Choroid plexus epithelial cell (primary cell): Measurements from ENCODE around the gene MET.

Experiments
- DNase-seq: peaks from one replicate; pipeline ENCODE4 v3.0.0-alpha.2; 2010; ENCODE audit warnings: low read depth
- H3K4me3 ChIP-seq: 2 replicates; pipeline ENCODE4 v1.5.1; 2011; ENCODE audit warnings: low read depth, mild to moderate bottlenecking, control low read depth, low read length, moderate library complexity
- CTCF ChIP-seq: conservative IDR thresholded peaks from 2 replicates; pipeline ENCODE4 v1.5.1; 2011; ENCODE audit warnings: low read depth, mild to moderate bottlenecking, control low read depth, inconsistent platforms, low read length, moderate library complexity

MET gene

DNA sequence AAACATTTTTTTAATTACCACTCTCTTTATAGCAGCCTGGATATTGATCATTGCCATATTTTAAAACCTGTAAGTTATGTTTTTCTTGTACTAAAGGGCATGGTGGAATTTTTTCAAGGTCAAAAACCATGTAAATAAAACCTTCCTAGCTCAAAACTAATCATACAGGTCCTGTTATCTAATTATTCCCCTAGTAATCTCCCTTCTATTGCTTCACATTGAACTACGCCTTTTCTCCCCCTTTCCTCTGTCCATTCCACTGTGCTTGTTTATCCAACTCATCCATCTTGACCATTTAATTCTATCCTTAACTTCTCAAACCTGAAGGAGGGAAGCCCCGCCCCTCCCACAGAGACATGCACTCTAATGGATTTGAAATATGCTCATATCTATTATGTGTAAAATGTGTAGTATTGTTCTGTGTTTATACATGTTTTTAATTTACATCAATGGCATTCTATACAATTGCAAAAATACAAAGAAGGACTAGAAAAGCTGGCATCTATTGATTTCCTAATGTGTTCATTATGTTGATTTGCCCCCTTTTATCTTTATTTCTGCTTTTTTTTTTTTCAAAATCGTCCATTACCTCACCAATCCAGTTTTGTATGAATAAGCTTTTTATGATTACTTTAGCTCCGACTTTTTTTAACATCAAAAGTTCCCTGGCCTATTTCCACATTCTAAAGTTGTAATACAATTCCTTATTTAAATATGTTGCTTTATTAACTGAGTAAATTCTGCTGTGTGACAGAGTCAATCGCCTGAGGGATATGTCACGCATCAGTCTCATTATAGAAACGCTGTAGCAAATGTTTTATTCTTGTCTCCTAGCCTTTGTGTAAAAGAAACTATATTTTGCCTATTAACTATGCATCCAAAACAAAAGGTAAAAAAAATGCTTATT is 61.0 kb downstream of the MET start:
- no peak for TF ChIP-seq CTCF
- no peak for DNase-seq
- H3K4me3 ChIP-seq, result no peak overlapping the region

- no peak overlapping the region for H3K4me3 ChIP-seq
- no peak for TF ChIP-seq CTCF
- DNase-seq, result no peak
Observed at GRCh38 chr7:116733924-116734580, 62.1 kb downstream of the MET start.

- TF ChIP-seq CTCF, result no peak
- H3K4me3 ChIP-seq, result no peak overlapping the region
- DNase-seq, result no peak
Observed at GRCh38 chr7:116734710-116735109, 62.7 kb downstream of the MET start.

DNA sequence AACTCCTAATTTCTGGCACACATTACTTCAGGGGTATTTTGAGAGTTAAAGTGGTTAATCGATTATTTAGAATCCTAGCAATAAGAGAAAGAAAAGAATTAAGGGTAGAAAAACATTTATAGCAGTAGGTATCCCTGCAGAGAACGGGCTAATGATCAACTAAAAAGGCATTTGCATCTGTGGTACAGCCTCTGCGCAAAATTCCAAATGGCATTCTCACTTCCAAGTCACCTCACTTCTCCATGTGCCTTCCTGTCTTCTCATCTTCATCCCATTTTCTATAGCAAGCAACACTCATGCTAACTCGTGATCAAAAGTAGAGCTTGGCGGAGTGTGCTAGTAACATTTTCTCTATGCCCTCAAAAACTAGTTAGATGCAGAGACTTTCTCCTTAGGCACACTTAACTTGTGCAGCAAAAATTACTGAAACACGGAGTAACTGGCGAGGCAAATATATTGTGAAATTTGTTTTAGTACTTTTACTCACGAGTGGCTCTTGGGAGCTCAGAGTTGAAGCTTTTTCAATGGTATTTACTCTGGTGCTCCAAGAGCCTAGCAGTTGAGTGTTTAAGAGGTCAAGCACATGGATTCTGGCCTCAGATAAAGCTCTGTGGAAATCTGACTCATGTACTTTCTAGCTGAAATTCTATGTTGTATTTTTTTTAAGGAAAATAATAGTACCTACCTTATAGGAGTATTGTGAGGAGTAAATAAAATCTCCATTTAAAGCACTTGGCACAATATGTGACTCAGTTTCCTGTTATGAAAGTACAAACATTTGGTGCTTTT is 65.1 kb downstream of the MET start:
- DNase-seq, result peak; percentile 83
- no peak overlapping the region for H3K4me3 ChIP-seq
- TF ChIP-seq CTCF, result no peak

DNA sequence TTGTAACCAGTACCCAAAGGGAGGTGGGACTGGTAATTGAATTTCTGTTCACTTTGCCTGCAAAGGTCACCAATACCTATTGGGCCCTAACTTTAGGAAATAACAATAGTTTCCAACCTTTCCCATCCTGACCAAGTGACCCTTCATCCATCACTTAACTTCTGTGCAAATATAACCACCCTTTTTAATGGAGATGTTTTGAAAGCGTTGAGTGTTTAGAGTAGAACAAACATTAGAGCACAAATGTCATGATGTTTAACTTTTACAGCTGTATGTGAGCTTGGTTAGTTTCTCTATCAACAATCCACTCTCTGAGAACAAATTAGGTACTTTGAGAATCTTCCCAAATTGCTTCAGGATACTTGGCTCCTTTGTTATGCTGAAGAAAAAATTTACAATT is 66.4 kb downstream of the MET start:
- DNase-seq, result no peak
- TF ChIP-seq CTCF, result no peak
- no peak overlapping the region for H3K4me3 ChIP-seq

DNA sequence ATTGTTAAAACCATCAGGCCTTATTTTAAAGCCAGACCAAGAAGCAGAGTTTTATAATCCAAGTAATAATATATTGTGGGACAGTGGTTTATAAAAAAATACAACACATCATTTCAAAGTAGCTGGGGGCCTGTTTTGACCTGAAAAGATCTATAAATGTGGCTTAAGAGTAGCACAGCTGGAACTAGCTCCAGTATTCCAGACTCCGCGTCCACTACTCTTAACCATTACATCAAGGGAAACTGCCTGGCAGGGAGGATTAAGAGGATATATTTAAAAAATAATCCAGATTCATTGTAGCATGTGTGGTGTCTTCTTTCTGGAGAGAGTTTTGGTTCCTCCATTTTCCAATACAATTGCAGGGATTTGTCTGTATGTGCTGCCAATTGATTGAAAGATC is 67.3 kb downstream of the MET start:
- no peak overlapping the region for H3K4me3 ChIP-seq
- DNase-seq, result no peak
- TF ChIP-seq CTCF, result no peak
